ENCODE measurements around the gene MLLT6.

MLLT6 gene

DNA sequence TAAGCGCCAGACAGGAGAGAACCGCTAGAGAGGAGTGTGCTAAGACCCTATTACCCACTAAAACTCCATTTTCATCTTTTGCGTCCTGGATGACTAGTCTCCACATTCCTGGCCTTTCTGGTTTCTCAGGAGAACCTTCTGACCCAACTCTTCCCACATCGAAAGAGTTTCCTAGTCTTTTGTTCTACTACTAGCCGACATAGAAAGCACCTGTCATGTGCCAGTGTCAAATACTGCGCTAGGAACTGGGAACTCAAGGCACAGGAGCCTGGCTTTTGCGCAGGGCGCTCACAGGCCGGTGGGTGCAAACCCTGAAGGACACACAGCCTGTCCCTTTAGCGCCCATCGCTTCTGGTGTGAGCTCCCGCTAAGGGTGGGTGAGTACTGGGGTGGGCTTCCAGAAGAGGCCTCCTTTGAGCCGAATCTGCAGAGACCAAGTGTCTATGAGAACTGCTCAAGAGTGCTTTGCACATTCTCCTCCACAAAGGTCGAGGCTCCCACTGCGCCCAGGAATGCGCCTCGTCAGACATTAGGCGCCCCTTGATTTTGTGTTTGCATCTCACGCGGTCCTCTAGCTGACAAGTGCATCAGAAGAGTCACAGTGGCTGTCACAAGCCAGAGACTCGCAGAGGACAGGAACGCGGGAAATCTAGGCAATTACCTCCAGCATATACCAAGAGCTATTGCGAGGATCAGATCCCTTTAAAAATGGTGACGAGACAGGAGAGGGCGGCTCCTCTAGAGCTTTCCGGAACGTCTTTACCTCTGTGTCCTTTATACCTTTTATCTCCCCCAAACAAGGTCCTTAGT lies 45.4 kb downstream of the MLLT6 start:
- Histone ChIP-seq H3K4me1 (peaks cover 24% of the 10 kb centered on the region), H3K9me3 (no peaks in the 10 kb centered on the region), H3K36me3 (replicated peaks) (peaks cover 20% of the 10 kb centered on the region), H3K4me3 (peak overlapping the region; percentile 65), H3K27me3 (ENCODE audit: low read depth) (no peaks in the 10 kb centered on the region)
- in situ Hi-C loops (cut with MboI; ENCODE audit: low sequenced_read_pairs): no loop called here
- no peak for DNase-seq (ENCODE audit: low spot score in 2 of 2)

DNA sequence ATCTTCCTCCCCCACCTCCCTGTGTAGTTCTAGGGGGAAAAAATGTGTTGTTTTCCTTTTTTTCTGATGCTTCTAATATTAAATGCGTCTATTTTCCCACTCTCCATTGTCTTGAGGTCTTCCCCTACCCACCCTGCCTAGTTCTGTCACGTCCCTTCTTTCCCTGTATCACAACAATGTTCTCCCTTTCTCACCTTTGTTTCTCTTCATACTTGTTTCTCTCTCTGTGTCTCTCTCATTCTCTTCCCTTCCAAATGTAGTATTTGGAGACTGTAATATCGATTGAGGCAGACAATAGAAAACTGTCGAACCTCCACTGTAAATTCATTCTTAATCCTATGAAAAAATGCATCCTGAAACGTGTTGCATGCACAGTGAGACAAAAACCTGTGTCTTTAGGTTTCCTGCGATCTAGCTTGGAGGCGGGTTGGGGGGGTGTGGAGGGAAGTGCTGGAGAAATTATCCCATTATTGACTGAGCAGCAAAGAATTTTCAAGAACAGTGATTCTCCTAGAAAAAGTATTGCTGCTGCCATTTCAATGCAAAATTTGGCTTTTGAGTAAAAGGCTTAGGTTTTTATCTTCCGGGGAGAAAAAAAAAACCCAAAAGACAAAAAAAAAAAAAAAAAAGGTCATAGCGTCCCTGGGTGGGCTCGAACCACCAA lies 46.2 kb downstream of the MLLT6 start:
- DNase-seq (ENCODE audit: low spot score in 2 of 2): peak; percentile 67 to 77
- peaks cover 19% of the 10 kb centered on the region for H3K4me1 ChIP-seq
- H3K27me3 ChIP-seq (ENCODE audit: low read depth): no peaks in the 10 kb centered on the region
- H3K36me3 ChIP-seq (replicated peaks): peaks cover 27% of the 10 kb centered on the region
- H3K4me3 ChIP-seq: peak overlapping the region; percentile 65
- in situ Hi-C loops (cut with MboI; ENCODE audit: low sequenced_read_pairs): no loop called here
- H3K9me3 ChIP-seq: no peaks in the 10 kb centered on the region

DNA sequence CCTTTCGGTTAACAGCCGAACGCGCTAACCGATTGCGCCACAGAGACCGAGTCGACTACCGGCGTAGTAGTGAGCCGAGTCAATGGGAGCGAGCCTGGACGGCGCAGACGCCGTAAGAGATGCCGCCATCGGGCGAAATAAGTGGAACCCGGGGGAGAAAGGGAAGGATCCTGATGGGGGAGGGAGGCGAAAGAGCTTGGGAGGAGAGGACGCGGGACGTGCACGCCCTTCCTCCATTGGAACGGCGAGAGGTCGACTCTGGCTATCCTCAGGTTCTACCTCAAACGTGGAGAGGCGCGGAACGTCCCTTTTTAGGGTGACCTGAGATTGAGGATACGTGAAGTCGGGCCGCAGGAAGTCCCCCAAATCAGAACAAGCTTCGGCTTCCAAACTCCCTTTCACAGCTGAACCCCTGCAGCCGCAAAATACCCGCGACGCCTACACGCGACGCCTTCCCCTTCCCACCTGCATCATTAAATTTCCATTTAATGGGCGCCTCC lies 46.8 kb downstream of the MLLT6 start:
- DNase-seq (ENCODE audit: low spot score in 2 of 2): peak; percentile 74 to 89
- peak overlapping the region; percentile 65 for H3K4me3 ChIP-seq
- in situ Hi-C loops (cut with MboI; ENCODE audit: low sequenced_read_pairs): no loop called here
- peaks cover 31% of the 10 kb centered on the region for H3K36me3 ChIP-seq (replicated peaks)
- peaks cover 16% of the 10 kb centered on the region for H3K4me1 ChIP-seq
- H3K27me3 ChIP-seq (ENCODE audit: low read depth): no peaks in the 10 kb centered on the region
- no peaks in the 10 kb centered on the region for H3K9me3 ChIP-seq

DNA sequence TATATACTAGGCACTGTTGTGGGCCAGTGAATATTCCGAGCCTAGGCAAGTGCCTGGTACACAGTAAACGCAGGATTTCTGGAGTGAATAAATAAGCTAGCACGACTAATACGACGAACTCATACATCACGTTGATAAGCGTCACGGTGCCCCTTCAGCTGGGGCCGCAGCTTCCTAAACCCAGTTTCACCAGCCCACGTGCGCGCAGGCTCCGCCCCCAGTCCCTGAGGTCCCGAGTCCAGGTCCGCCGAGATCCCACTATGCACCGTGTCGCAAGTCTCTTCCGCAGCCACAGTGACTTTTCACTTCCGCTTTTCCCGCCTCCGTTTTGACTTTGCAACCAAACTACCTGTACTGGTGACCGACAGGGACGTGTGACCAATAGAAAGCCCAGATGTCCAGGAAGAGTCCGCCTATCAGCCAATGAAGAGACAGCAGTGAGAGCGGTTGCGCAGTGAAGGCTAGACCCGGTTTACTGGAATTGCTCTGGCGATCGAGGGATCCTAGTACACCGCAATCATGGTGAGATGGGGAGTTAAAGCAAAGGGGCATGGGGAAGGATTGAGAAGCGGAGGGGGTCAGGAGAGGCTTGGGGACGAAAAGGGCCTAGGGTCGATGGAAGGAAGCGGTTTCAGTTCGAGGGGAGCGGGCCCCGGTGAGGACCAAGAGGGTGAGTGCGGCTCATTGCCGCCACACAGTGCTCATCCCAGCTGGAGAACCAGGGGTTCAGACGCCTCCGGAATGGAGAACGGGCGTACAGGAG lies 47.4 kb downstream of the MLLT6 start, which contains the start of gene PSMB3:
Gene PSMB3, plus strand, starts transcription at position 434 of the 763 bp plus-strand sequence. Its CDS starts 86 bp downstream, at position 520.
- in situ Hi-C loops (cut with MboI; ENCODE audit: low sequenced_read_pairs): no loop called here
- DNase-seq (ENCODE audit: low spot score in 2 of 2): peak; percentile 99 to 100
- Histone ChIP-seq H3K4me3 (peak within 1 kb of the TSS; percentile 65), H3K27me3 (ENCODE audit: low read depth) (no peaks in the 10 kb centered on the region), H3K4me1 (peaks cover 16% of the 10 kb centered on the region), H3K36me3 (replicated peaks) (peaks cover 36% of the 10 kb centered on the region), H3K9me3 (no peaks in the 10 kb centered on the region)

DNA sequence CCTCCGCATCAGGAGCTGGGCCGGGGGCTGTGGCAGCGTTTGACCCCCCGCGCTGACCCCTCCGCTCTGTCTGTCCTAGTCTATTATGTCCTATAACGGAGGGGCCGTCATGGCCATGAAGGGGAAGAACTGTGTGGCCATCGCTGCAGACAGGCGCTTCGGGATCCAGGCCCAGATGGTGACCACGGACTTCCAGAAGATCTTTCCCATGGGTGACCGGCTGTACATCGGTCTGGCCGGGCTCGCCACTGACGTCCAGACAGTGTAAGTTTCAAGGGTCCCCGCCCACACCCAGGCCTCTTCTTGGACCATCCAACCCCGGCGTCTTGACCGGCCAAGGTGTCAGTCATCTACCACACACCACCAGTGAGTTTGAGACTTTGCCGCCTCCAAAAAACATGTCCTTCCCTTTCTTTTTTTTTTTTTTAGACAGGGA lies 48.0 kb downstream of the MLLT6 start:
- Histone ChIP-seq H3K4me1 (peaks cover 16% of the 10 kb centered on the region), H3K36me3 (replicated peaks) (peaks cover 39% of the 10 kb centered on the region), H3K4me3 (peak overlapping the region; percentile 65), H3K9me3 (no peaks in the 10 kb centered on the region), H3K27me3 (ENCODE audit: low read depth) (no peaks in the 10 kb centered on the region)
- in situ Hi-C loops (cut with MboI; ENCODE audit: low sequenced_read_pairs): no loop called here
- DNase-seq (ENCODE audit: low spot score in 2 of 2): no peak

DNA sequence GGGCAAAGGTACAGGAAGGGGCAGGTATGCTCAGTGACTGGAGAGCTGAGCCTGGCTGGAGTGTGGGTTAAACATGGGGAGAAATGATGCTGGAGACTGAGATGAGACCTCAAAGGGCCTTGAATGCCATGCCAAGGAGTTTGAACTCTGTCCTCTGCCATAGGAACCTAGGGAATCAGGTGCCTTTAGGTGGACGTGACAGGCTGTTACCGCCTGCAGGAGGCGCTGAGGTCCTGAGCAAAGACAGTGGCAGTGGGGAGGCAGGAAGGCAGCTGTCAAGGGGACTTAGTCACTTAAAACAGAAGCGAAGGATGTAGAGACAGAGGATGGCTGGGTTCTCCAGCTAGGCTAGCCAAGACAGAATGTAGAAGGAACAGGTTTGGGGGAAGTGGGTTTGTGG lies 56.5 kb downstream of the MLLT6 start:
- in situ Hi-C loops (cut with MboI; ENCODE audit: low sequenced_read_pairs): no loop called here
- Histone ChIP-seq H3K4me1 (no peaks in the 10 kb centered on the region), H3K36me3 (replicated peaks) (peaks cover 85% of the 10 kb centered on the region), H3K27me3 (ENCODE audit: low read depth) (no peaks in the 10 kb centered on the region), H3K9me3 (no peaks in the 10 kb centered on the region), H3K4me3 (no peak overlapping the region)
- DNase-seq (ENCODE audit: low spot score in 2 of 2): peak in 1 of 2 experiments; percentile 53

DNA sequence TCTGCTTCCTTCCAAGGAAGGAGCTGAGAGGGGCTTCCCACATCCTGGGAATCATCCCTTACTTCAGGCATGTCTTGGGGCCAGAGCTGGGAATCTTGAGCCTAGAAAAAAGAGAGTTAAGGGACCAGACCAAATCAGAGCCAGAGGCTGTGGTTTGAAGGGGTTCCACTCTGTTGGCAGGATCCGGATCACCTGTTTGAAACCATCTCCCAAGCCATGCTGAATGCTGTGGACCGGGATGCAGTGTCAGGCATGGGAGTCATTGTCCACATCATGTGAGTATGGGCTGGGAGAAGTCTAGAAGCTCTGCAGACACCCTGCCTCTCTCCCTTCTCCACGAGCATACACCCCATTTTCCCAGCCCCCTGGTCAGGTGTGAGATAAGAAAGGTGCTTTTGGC lies 57.2 kb downstream of the MLLT6 start:
- no peaks in the 10 kb centered on the region for H3K4me1 ChIP-seq
- in situ Hi-C loops (cut with MboI; ENCODE audit: low sequenced_read_pairs): no loop called here
- no peaks in the 10 kb centered on the region for H3K9me3 ChIP-seq
- peaks cover 86% of the 10 kb centered on the region for H3K36me3 ChIP-seq (replicated peaks)
- no peak overlapping the region for H3K4me3 ChIP-seq
- H3K27me3 ChIP-seq (ENCODE audit: low read depth): no peaks in the 10 kb centered on the region
- no peak for DNase-seq (ENCODE audit: low spot score in 2 of 2)

DNA sequence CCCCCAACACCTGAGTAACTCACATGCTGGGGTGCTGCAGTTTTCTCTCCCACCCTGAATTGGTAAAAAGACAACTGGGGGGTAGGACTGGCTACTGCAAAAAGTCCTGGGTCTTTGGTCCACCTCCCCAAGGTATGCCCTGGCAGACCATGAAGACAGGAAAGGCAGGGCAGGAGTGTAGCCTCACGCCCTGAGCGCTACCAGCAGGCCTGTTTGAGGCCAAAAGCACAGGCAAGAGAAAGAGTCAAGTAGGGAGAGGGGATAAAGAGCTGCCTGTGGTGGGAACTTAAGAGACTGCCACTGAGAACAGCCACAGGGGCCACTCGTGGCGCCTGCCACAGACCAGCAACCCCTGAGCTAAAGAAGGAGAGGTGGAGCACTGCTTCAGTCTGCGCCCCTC lies 61.3 kb downstream of the MLLT6 start:
- H3K9me3 ChIP-seq: no peaks in the 10 kb centered on the region
- no peaks in the 10 kb centered on the region for H3K27me3 ChIP-seq (ENCODE audit: low read depth)
- H3K36me3 ChIP-seq (replicated peaks): peaks cover 61% of the 10 kb centered on the region
- no peak overlapping the region for H3K4me3 ChIP-seq
- in situ Hi-C loops (cut with MboI; ENCODE audit: low sequenced_read_pairs): no loop called here
- no peak for DNase-seq (ENCODE audit: low spot score in 2 of 2)
- no peaks in the 10 kb centered on the region for H3K4me1 ChIP-seq

DNA sequence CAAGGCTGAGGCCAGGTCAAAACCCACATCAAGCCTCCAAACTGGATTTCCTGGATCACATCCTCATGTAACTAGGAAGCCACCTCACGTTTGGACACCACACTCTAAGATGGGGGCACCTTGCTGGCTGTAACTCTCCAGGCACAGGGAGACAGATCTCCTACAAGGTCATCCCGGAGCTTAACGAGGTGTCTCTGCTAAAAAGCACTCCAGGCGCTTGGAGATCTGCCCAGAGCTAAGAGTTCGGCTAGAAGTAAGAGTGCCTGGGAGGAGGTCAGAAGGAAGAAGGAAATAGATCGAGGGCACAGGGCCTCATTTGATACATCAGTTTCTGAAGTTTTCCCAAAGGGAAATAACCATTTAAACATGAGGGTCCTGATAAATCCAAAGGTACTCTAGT lies 63.3 kb downstream of the MLLT6 start:
- Histone ChIP-seq H3K27me3 (ENCODE audit: low read depth) (no peaks in the 10 kb centered on the region), H3K4me1 (no peaks in the 10 kb centered on the region), H3K36me3 (replicated peaks) (peaks cover 64% of the 10 kb centered on the region), H3K9me3 (no peaks in the 10 kb centered on the region), H3K4me3 (no peak overlapping the region)
- in situ Hi-C loops (cut with MboI; ENCODE audit: low sequenced_read_pairs): no loop called here
- DNase-seq (ENCODE audit: low spot score in 2 of 2): no peak

DNA sequence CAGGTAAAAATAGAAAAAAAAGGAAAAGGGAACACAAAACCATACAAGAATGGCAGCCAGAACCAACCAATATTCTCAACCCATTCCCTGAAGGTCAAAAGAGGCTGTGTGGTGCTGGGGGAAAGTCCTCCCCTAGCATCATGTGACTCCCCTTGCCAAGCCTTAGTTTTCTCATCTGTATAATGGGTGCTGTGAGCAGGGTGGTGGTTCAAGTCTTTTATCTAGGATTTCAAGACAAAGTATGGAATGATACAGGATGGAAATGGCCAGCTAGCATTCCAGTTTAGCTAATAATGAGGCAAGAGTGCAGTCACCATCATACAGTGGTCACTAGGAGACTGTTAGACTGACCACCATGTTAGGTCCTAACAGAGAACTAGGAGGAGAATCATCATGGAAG lies 68.2 kb downstream of the MLLT6 start:
- Histone ChIP-seq H3K4me3 (no peak overlapping the region), H3K4me1 (no peaks in the 10 kb centered on the region), H3K27me3 (ENCODE audit: low read depth) (no peaks in the 10 kb centered on the region), H3K36me3 (replicated peaks) (peaks cover 73% of the 10 kb centered on the region), H3K9me3 (no peaks in the 10 kb centered on the region)
- no peak for DNase-seq (ENCODE audit: low spot score in 2 of 2)
- in situ Hi-C loops (cut with MboI; ENCODE audit: low sequenced_read_pairs): no loop called here

DNA sequence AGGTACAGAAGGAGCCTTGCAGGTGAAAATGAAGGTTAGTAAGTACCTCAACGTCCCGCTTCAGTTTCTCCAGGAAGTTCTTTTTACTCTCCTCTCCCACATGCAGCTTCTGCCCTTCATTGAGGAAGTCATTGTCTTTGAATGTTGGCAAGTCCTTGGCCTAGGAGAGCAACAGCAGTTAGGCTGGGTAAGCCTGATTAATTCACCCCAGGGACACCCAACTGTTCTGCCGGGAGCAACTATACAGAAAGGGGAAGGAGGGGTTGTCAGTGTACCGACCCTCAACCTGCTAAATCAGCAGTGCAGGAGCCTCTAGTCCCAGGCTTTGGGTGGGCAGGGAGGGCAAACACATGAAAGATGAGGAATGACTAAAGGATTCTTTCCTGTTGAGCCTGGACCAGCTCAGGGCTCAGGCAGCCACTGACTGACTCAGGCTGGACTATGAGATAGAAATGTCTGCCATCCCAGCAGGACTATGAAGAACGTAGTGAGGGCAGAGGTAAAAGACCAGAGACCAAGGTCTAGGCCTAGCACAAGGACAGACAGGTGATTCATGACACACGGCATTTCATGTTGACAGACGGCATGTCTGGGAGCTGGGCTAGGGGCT lies 72.7 kb downstream of the MLLT6 start:
- Histone ChIP-seq H3K9me3 (no peaks in the 10 kb centered on the region), H3K4me1 (no peaks in the 10 kb centered on the region), H3K4me3 (no peak overlapping the region), H3K36me3 (replicated peaks) (peaks cover 92% of the 10 kb centered on the region), H3K27me3 (ENCODE audit: low read depth) (no peaks in the 10 kb centered on the region)
- no peak for DNase-seq (ENCODE audit: low spot score in 2 of 2)
- in situ Hi-C loops (cut with MboI; ENCODE audit: low sequenced_read_pairs): no loop called here

Measured in HAP-1 (cell line).